ENCODE measurements around the gene C11orf68. TPM values are rescaled to one million over a fixed set of nuclear protein-coding genes. Genes with fewer than 3 reads are reported as not detected.

Gene C11orf68
- total RNA-seq, 1 experiment from 2014 or later = 15.7 TPM

GRCh38 chr11:65869643-65870306 lies 49.1 kb downstream of the C11orf68 start:
- peaks cover 3% of the 10 kb centered on the region; the same call in 1 of the 2 replicates for H3K27me3 ChIP-seq (ENCODE audit: insufficient read depth, low read length)
- H4K8ac ChIP-seq (replicated peaks; ENCODE audit: insufficient read length, low read depth, low read length) = no peak overlapping the region
- H3K23ac ChIP-seq (ENCODE audit: insufficient read length, low read depth, low read length) = no peak overlapping the region
- TF ChIP-seq CTCF (conservative IDR thresholded peaks at IDR 0.05) = no peak
- H3K4me2 ChIP-seq (ENCODE audit: insufficient read depth, insufficient read length, low read length) = no peak overlapping the region
- Mint-ChIP-seq H3K4me3 (no peak overlapping the region), H3K9me3 (no peaks in the 10 kb centered on the region; a peak in 1 of 5 replicates), H3K27me3 (ENCODE audit: low read depth) (peaks cover 7% of the 10 kb centered on the region), H3K27ac (no peak overlapping the region), H3K4me1 (peaks cover 15 to 20% of the 10 kb centered on the region in 2 experiments), H3K36me3 (ENCODE audit: insufficient read depth in 1 of 3, low read depth in 3 of 3) (peaks cover 5 to 12% (median 11%) of the 10 kb centered on the region in 3 experiments; a peak in 5 of 7 replicates)
- H3K79me2 ChIP-seq (ENCODE audit: insufficient read depth, low read length) = no peaks in the 10 kb centered on the region
- H3T11ph ChIP-seq (ENCODE audit: low read length) = no peak overlapping the region
- H3K9me3 ChIP-seq (ENCODE audit: control insufficient read depth, low read depth, low read length) = no peaks in the 10 kb centered on the region
- DNase-seq = no peak
- no peak overlapping the region for H3K27ac ChIP-seq (ENCODE audit: insufficient read length, low read depth, low read length)
- no peak overlapping the region for H2AFZ ChIP-seq (ENCODE audit: low read length)
- WGBS (ENCODE audit: extremely low coverage, insufficient read length, low lambda C conversion rate) = no CpG with 5 or more reads among the region's 24 CpGs
- no peak overlapping the region for H3K9ac ChIP-seq (ENCODE audit: extremely low read depth, insufficient read length, low read length)
- no peaks in the 10 kb centered on the region for H4K20me1 ChIP-seq (ENCODE audit: control insufficient read depth, insufficient read depth, insufficient read length)
- peaks cover 8% of the 10 kb centered on the region for H3K23me2 ChIP-seq (ENCODE audit: insufficient read length, low read depth, low read length, poor library complexity, severe bottlenecking)
- no peak overlapping the region for H3K14ac ChIP-seq (ENCODE audit: insufficient read depth, low read length)
- H4K5ac ChIP-seq (ENCODE audit: insufficient read length, low read depth, low read length) = no peak overlapping the region
- H2BK12ac ChIP-seq (ENCODE audit: insufficient read length, low read depth, low read length) = no peak overlapping the region
- no peak overlapping the region for H3K56ac ChIP-seq (ENCODE audit: insufficient read length, low read depth, low read length)
- H2BK120ac ChIP-seq (ENCODE audit: low read depth, low read length, poor library complexity, severe bottlenecking) = no peak overlapping the region
- no peak overlapping the region for H2BK15ac ChIP-seq (ENCODE audit: low read depth, low read length)
- no peak overlapping the region for H3K18ac ChIP-seq (ENCODE audit: insufficient read length, low read depth, low read length)
- H2BK20ac ChIP-seq (ENCODE audit: low read depth, low read length, poor library complexity, severe bottlenecking) = no peak overlapping the region
- H3K4me1 ChIP-seq (ENCODE audit: insufficient read depth, low read length) = no peaks in the 10 kb centered on the region
- no peak overlapping the region for H2BK5ac ChIP-seq (ENCODE audit: insufficient read length, low read length)
- H3K4ac ChIP-seq (ENCODE audit: low read depth, low read length) = no peak overlapping the region
- no peak overlapping the region for H2AK5ac ChIP-seq (ENCODE audit: insufficient read length, low read length)
- no peaks in the 10 kb centered on the region for H3K79me1 ChIP-seq (ENCODE audit: insufficient read depth, low read depth, low read length, poor library complexity, severe bottlenecking)
- no peak overlapping the region for H4K91ac ChIP-seq (ENCODE audit: insufficient read length, low read depth, low read length)
